Renal cortex interstitium (tissue), 11 donors: Measurements from ENCODE around the gene DOCK6. TPM values are rescaled to one million over a fixed set of nuclear protein-coding genes. Genes with fewer than 3 reads are reported as not detected.

Experiments
- DNase-seq, 11 donors: peaks; one replicate each; pipeline ENCODE4 v3.0.0-alpha.2; 2013; ENCODE audit warnings: low read depth in 9 of 11, low spot score in 4 of 11; ENCODE audit errors: extremely low read depth in 1 of 11
- polyA plus RNA-seq, 3 donors: library from polyadenylated mRNA; unstranded; fragments of 120-200 nt; gene quantifications; one replicate each; pipeline ENCODE4 v1.2.1, GENCODE V29; 2013; ENCODE audit not compliant: insufficient read length in 3 of 3

Gene DOCK6
- polyA plus RNA-seq, 3 donors, result 36.4 to 66.4 (median 52.8) TPM

- no peak for DNase-seq
Measured at GRCh38 chr19:11237321-11237720, 25.0 kb downstream of the DOCK6 start.

- DNase-seq, result no peak
Measured at GRCh38 chr19:11236324-11237301, 25.7 kb downstream of the DOCK6 start.

DNA sequence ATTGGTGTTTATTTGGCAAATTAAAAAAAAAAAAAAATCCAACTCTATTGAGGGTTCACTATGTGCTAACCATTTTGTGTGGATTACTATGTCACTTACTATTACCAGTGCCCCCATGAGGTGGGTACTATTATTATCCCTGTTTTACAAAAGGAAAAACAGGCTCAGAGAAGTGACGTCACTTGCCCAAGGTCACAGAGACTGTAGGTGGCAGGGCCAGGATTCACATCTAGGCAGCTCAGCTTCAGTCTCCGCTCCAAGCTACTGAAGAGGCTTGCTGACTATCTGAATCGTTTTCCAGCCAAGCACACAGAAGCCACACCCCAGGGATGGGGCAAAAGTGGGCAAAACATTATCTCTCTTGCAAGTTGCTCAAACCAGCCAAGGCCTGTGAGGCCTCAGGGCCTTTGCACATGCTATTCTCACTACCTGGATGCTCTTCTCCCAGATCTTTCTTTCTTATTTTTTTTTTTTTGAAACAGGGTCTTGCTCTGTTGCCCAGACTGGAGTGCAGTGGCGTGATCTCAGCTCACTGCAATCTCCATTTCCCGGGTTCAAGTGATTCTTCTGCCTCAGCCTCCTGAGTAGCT, 27.7 kb downstream of the DOCK6 start:
- DNase-seq, result no peak

- no peak for DNase-seq
Measured at GRCh38 chr19:11233073-11233472, 29.3 kb downstream of the DOCK6 start.

DNA sequence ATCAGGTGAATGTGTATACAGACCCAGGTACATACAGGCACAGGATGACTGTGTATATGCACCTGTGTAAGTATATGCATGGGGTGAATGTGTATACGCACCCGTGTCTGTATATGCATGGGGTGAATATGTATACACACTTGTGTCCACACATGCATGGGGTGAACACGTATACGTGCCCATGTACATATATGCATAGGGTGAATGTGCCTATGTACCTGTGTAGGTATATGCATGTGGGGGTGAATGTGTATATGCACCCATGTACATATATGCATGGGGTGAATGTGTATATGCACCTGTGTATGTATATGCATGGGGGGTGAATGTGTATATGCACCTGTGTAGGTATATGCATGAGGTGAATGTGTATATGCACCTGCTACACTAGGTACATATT, 29.8 kb downstream of the DOCK6 start:
- DNase-seq, result no peak

GRCh38 chr19:11230621-11231386, 31.5 kb downstream of the DOCK6 start:
- no peak for DNase-seq

DNA sequence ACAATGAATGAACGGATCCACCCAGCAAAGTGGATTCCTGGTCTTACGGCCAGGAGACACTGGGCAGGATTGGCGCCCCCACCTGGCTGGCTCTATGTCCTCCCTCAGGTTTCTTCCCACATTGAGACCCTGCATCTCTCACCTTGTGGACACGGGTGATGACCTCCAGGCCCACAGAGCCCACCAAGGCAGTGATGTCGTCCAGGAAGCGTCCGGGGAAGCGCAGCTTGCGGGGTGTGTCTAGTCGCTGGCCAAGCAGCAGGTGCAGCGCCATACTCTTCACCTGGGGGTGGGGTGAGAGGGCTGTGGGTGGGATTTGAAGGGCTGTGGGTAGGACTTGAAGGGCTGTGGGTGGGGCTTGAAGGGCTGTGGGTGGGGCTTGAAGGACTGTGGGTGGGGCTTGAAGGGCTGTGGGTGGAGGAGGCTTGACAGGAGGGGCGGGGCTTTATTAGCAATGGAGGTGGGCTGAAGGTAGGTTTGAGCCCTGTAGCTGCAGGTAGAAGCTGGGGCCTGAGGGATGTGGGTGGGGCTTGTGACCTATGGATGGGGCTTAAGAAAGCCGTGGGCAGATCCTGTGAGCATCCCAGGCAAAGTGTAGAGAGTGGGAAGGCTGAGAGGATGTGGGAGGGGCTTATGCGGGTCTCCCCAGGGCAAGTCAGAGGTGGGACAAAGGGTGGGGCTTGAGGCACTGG, 35.0 kb downstream of the DOCK6 start:
- DNase-seq, result no peak

- no peak for DNase-seq
Measured at GRCh38 chr19:11226716-11227166, 35.6 kb downstream of the DOCK6 start.

GRCh38 chr19:11225815-11226214, 36.5 kb downstream of the DOCK6 start:
- DNase-seq, result no peak

GRCh38 chr19:11225172-11225571, 37.2 kb downstream of the DOCK6 start:
- no peak for DNase-seq

- no peak for DNase-seq
Measured at GRCh38 chr19:11224429-11224828, 37.9 kb downstream of the DOCK6 start.

GRCh38 chr19:11223200-11223599, 39.1 kb downstream of the DOCK6 start:
- no peak for DNase-seq

GRCh38 chr19:11221082-11221598, 41.2 kb downstream of the DOCK6 start:
- no peak for DNase-seq

- DNase-seq, result no peak
Measured at GRCh38 chr19:11214387-11214786, 47.9 kb downstream of the DOCK6 start.

- no peak for DNase-seq
Measured at GRCh38 chr19:11210656-11210928, 51.7 kb downstream of the DOCK6 start.

DNA sequence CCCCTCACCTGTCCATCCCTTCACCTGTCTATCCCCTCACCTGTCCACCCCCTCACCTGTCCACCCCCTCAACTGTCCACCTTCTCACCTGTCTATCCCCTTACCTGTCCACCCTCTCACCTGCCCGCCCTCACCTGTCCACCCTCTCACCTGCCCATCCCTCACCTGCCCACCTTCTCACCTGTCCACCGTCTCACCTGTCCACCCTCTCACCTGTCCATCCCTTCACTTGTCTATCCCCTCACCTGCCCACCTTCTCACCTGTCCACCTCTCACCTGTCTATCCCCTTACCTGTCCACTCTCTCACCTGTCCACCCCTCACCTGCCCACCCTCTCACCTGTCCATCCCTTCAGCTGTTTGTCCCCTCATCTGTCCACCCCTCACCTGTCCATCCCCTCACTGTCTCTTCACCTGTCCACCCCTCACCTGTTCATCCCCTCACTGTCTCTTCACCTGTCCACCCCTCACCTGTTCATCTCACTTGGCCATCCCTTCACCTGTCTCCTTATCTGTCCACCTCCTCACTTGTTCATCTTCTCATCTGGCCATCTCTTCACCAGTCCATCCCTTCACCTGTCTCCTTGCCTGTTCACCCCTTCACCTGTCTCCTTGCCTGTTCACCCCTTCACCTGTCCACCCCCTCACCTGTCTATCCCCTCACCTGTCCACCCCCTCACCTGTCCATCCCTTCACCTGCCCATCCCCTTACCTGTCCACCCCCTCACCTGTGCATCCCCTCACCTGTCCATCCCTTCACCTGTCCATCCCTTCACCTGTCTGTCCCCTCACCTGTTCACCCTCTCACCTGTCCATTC, 52.3 kb downstream of the DOCK6 start:
- no peak for DNase-seq

DNA sequence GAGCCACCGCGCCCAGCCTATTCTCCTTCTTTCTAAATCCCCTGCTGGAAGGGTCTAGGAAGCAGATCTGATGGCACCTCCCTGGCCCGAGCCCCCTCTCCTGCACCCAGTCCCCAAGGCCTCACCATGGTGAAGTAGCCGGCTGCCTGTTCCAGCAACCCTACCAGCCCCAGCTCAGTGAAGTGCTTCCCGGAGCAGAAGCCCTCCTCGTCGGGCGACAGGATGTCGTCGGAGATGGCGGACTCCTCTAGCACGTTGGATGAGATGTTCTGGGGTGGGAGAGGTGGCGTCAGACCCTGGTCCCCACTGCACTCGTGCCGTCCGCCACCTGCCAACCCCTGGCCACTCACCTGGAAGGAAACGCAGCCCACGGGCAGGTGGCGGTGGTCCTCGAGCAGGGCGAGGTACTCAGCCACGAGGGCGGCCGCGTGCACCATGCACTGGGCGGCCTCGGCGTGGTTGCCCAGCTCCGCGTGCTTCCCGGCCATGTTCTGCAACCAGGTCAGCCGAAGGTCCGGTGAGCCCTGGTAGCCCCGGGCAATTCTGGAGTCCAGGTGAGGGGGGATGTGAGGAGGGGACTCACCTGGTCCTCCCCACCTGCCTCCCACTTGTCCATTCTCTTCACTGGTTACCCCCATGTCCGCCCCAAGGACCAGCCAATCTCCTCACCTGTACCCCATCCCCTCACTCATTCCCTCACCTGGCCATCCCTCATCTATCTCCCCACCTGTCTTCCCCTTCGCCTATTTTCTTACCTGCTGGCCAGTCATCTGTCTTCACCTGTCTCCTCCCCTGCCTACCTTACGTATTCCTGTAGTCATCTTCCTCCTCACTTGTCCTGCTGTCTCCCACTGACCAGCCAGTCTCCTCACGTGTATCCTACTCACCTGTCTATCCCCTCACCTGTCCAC, 53.5 kb downstream of the DOCK6 start:
- no peak for DNase-seq
